Panc1 (cell line): ENCODE data around the gene BAHCC1. TPM values are rescaled to one million over a fixed set of nuclear protein-coding genes. Genes with fewer than 3 reads are reported as not detected.

Experiments
- ATAC-seq: fragments of 200-7000 bp; cut with Tn5 transposase; 2 replicates; pipeline ENCODE4 v1.9.1; 2020; ENCODE audit warnings: mild to moderate bottlenecking, moderate library complexity
- BruUV-seq: library from RNA; stranded (reverse); fragments of 400-500 nt; replicated peaks from 2 replicates; lab custom pipeline; 2021; lab: Mats Ljungman, UMichigan
- CTCF ChIA-PET: fragments of 300-600 bp; sonication (Branson Sonifier 250); formaldehyde crosslinking; loops from one replicate; lab custom pipeline; 2022; ENCODE audit warnings: antibody characterized with exemption; lab: Charles Lee
- POLR2A ChIA-PET: fragments of 300-600 bp; sonication (Branson Sonifier 250); formaldehyde crosslinking; loops from one replicate; lab custom pipeline; 2022; ENCODE audit warnings: antibody characterized with exemption; lab: Charles Lee
- DNase-seq: peaks from one replicate; pipeline ENCODE4 v3.0.0-alpha.2; 2010; ENCODE audit warnings: low read depth, low spot score
- H3K27ac ChIP-seq: 2 replicates; pipeline ENCODE4 v1.5.1; 2011; ENCODE audit warnings: mild to moderate bottlenecking, low read length, inconsistent platforms
- H3K27me3 ChIP-seq: fragments of 200-500 bp; sonication (Bioruptor generic); 2 replicates; pipeline ENCODE4 v1.6.0; 2014; ENCODE audit warnings: low read length, inconsistent platforms; ENCODE audit not compliant: control insufficient read depth, insufficient read depth
- H3K36me3 ChIP-seq: fragments of 200-500 bp; sonication (Bioruptor generic); 2 replicates; pipeline ENCODE4 v1.5.1; 2014; ENCODE audit warnings: inconsistent platforms, mild to moderate bottlenecking, low read length, moderate library complexity; ENCODE audit not compliant: control insufficient read depth, insufficient read depth
- H3K4me1 ChIP-seq: 2 replicates; pipeline ENCODE4 v1.5.1; 2011; ENCODE audit warnings: inconsistent platforms, mild to moderate bottlenecking, low read length, moderate library complexity; ENCODE audit not compliant: control insufficient read depth, insufficient read depth
- H3K4me3 ChIP-seq, 2 experiments: 2 replicates each; pipeline ENCODE4 v1.5.1; 2011 to 2012; ENCODE audit warnings: low read depth in 2 of 2, low read length in 2 of 2, mild to moderate bottlenecking in 2 of 2, inconsistent platforms in 1 of 2, moderate library complexity in 1 of 2
- H3K9me3 ChIP-seq: fragments of 200-500 bp; sonication (Bioruptor generic); 2 replicates; pipeline ENCODE4 v1.5.1; 2014; ENCODE audit warnings: low read depth, mild to moderate bottlenecking, inconsistent platforms, low read length, moderate library complexity; ENCODE audit not compliant: control insufficient read depth, insufficient read depth
- POLR2AphosphoS5 ChIP-seq: IDR thresholded peaks from 2 replicates; pipeline ENCODE4 v1.6.1; 2012; ENCODE audit warnings: mild to moderate bottlenecking, low read depth, low read length, moderate library complexity
- SIN3A ChIP-seq: IDR thresholded peaks from 2 replicates; pipeline ENCODE4 v1.6.1; 2012; ENCODE audit warnings: low read depth, mild to moderate bottlenecking, low read length, moderate library complexity, borderline replicate concordance; ENCODE audit not compliant: insufficient read depth
- TCF7L2 ChIP-seq: IDR thresholded peaks from 2 replicates; pipeline ENCODE4 v1.6.1; 2011; ENCODE audit warnings: mild to moderate bottlenecking, low read depth, low read length, inconsistent platforms
- in situ Hi-C: cut with HindIII; loops from 2 replicates; pipeline ENCODE4 v1.10.0; 2016; ENCODE audit warnings: low sequenced_read_pairs, low pct_unique_long_range_greater_than_20kb
- intact Hi-C: fragments of 100-400 bp; cut with micrococcal nuclease; formaldehyde crosslinking; loops from one replicate; pipeline ENCODE4 v1.10.0; 2022; ENCODE audit not compliant: unreplicated experiment
- total RNA-seq: library from RNA; stranded (reverse); gene quantifications from one replicate; pipeline ENCODE4 v1.2.1, GENCODE V29; 2021; ENCODE audit not compliant: unreplicated experiment
- TF ChIP-seq, protein P1 (sequence below), 2 experiments: IDR thresholded peaks; 2 replicates each; pipeline ENCODE4 v1.6.1; 2011 to 2012; ENCODE audit warnings: low read depth in 2 of 2, control low read depth in 1 of 2, low read length in 1 of 2, mild to moderate bottlenecking in 1 of 2, moderate library complexity in 1 of 2; ENCODE audit not compliant: insufficient read depth in 1 of 2
- TF ChIP-seq, protein P2 (sequence below): fragments of 450-650 bp; IDR thresholded peaks from 2 replicates; pipeline ENCODE4 v1.5.1; 2017; ENCODE audit warnings: mild to moderate bottlenecking

The BAHCC1 gene
- total RNA-seq, 1 experiment from 2014 or later, result 77.4 TPM

- Histone ChIP-seq H3K27ac (no peak overlapping the region), H3K4me3 (no peak overlapping the region), H3K27me3 (no peaks in the 10 kb centered on the region), H3K9me3 (no peaks in the 10 kb centered on the region), H3K4me1 (peaks cover 4% of the 10 kb centered on the region), H3K36me3 (no peaks in the 10 kb centered on the region)
- intact Hi-C loops, result no loop called here
- TF ChIP-seq, protein P1, sequence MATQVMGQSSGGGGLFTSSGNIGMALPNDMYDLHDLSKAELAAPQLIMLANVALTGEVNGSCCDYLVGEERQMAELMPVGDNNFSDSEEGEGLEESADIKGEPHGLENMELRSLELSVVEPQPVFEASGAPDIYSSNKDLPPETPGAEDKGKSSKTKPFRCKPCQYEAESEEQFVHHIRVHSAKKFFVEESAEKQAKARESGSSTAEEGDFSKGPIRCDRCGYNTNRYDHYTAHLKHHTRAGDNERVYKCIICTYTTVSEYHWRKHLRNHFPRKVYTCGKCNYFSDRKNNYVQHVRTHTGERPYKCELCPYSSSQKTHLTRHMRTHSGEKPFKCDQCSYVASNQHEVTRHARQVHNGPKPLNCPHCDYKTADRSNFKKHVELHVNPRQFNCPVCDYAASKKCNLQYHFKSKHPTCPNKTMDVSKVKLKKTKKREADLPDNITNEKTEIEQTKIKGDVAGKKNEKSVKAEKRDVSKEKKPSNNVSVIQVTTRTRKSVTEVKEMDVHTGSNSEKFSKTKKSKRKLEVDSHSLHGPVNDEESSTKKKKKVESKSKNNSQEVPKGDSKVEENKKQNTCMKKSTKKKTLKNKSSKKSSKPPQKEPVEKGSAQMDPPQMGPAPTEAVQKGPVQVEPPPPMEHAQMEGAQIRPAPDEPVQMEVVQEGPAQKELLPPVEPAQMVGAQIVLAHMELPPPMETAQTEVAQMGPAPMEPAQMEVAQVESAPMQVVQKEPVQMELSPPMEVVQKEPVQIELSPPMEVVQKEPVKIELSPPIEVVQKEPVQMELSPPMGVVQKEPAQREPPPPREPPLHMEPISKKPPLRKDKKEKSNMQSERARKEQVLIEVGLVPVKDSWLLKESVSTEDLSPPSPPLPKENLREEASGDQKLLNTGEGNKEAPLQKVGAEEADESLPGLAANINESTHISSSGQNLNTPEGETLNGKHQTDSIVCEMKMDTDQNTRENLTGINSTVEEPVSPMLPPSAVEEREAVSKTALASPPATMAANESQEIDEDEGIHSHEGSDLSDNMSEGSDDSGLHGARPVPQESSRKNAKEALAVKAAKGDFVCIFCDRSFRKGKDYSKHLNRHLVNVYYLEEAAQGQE (IDR thresholded peaks at IDR 0.05; ENCODE audit: insufficient read depth in 1 of 2, low read depth in 2 of 2, low read length in 1 of 2), result no peak
- TF ChIP-seq, protein P2, sequence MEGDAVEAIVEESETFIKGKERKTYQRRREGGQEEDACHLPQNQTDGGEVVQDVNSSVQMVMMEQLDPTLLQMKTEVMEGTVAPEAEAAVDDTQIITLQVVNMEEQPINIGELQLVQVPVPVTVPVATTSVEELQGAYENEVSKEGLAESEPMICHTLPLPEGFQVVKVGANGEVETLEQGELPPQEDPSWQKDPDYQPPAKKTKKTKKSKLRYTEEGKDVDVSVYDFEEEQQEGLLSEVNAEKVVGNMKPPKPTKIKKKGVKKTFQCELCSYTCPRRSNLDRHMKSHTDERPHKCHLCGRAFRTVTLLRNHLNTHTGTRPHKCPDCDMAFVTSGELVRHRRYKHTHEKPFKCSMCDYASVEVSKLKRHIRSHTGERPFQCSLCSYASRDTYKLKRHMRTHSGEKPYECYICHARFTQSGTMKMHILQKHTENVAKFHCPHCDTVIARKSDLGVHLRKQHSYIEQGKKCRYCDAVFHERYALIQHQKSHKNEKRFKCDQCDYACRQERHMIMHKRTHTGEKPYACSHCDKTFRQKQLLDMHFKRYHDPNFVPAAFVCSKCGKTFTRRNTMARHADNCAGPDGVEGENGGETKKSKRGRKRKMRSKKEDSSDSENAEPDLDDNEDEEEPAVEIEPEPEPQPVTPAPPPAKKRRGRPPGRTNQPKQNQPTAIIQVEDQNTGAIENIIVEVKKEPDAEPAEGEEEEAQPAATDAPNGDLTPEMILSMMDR, result no peak
- TF ChIP-seq SIN3A, result no peak
- no peak for TF ChIP-seq POLR2AphosphoS5
- TF ChIP-seq TCF7L2, result no peak
- in situ Hi-C loops, result no loop called here
- ChIA-PET POLR2A (interaction anchor here (0.6 kb wide), 1 partner anchor 50 kb away, joined by 5 read pairs; no protein-coding TSS in a partner anchor), CTCF (no interaction called here)
- ATAC-seq, result no peak
- DNase-seq, result no peak
- no TSS peak for BruUV-seq
Measured at GRCh38 chr17:81451823-81452222, 56.6 kb downstream of the BAHCC1 start.

DNA sequence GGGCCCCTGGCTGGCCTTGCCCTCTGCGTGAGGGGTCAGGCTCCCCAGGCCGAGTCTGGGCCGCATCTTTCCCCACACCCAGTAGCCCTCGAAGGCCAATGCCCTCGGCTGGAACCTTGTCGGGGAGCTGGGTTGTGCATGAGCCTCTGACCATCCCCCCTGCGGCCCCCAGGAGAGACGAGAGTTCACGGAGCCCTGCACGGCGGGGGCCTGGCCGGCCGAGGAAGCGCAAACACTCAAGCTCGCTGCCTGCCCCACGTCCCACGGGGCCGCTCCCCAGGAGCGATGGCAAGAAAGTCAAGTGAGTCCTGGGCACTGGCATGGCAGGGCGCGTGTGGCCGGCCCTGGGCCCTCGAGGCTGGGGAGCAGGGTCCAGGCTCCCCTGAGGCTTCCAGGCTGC is 57.3 kb downstream of the BAHCC1 start:
- Histone ChIP-seq H3K4me3 (no peak overlapping the region), H3K36me3 (no peaks in the 10 kb centered on the region), H3K4me1 (peaks cover 4% of the 10 kb centered on the region), H3K9me3 (no peaks in the 10 kb centered on the region), H3K27me3 (no peaks in the 10 kb centered on the region), H3K27ac (no peak overlapping the region)
- in situ Hi-C loops, result no loop called here
- ChIA-PET CTCF (no interaction called here), POLR2A (no interaction called here)
- ATAC-seq, result no peak
- TF ChIP-seq SIN3A (no peak), TCF7L2 (no peak), POLR2AphosphoS5 (no peak)
- TF ChIP-seq, protein P1 (IDR thresholded peaks at IDR 0.05; ENCODE audit: insufficient read depth in 1 of 2, low read depth in 2 of 2, low read length in 1 of 2), result no peak
- TF ChIP-seq, protein P2, result no peak
- no TSS peak for BruUV-seq
- DNase-seq, result no peak
- intact Hi-C loops, result no loop called here
